HepG2 (cell line): Measurements from ENCODE around the gene CYSRT1. TPM values are rescaled to one million over a fixed set of nuclear protein-coding genes. Genes with fewer than 3 reads are reported as not detected.
A peak's percentile ranks its signal among the peaks of the same experiment; 100 is the strongest.

Source experiments
- ATAC-seq: fragments of 200-7000 bp; cut with Tn5 transposase; 3 replicates; pipeline ENCODE4 v1.9.1; 2020; ENCODE audit warnings: mild to moderate bottlenecking, moderate library complexity
- BruUV-seq: library from RNA; stranded (reverse); fragments of 400-500 nt; replicated peaks from 2 replicates; lab custom pipeline; 2021; lab: Mats Ljungman, UMichigan
- CTCF ChIA-PET: fragments of 300-600 bp; formaldehyde crosslinking; extraction: SDS; loops from one replicate; lab custom pipeline; 2021; ENCODE audit warnings: low total read pairs, inconsistent platforms, low intra/inter-chr PET ratio; lab: Yijun Ruan, JAX
- POLR2A ChIA-PET: fragments of 350-600 bp; sonication (Branson Sonifier 250); formaldehyde crosslinking; loops from one replicate; lab custom pipeline; 2020; ENCODE audit warnings: antibody characterized with exemption, inconsistent platforms; lab: Yijun Ruan, JAX
- DNase-seq: peaks from one replicate; pipeline ENCODE4 v3.0.0-alpha.2; 2015; ENCODE audit warnings: low spot score
- FAIRE-seq: peaks from 3 replicates; lab custom pipeline; 2011; peaks lifted over from hg19 to GRCh38; lab: Jason Lieb, UNC
- H2AFZ ChIP-seq: one replicate; pipeline ENCODE4 v1.6.1; 2011; ENCODE audit warnings: low read length, inconsistent platforms
- H3K27ac ChIP-seq: fragments of 300-600 bp; 3 replicates; pipeline ENCODE4 v1.8.0; 2011; ENCODE audit warnings: mixed run types, mild to moderate bottlenecking, mixed read lengths, low read length, inconsistent platforms; ENCODE audit not compliant: insufficient read depth; ENCODE audit errors: extremely low read length
- H3K27me3 ChIP-seq, 2 experiments: fragments of 200-600 bp in 1 of 2; 2 replicates in 1 of 2; 3 replicates in 1 of 2; pipeline versions ENCODE4 v1.6.0 to v1.8.0; 2011; ENCODE audit warnings: low read length in 2 of 2, mild to moderate bottlenecking in 2 of 2, moderate library complexity in 2 of 2, inconsistent platforms in 1 of 2; ENCODE audit not compliant: insufficient read depth in 2 of 2, control insufficient read depth in 1 of 2
- H3K36me3 ChIP-seq, 2 experiments: fragments of 200-600 bp in 1 of 2; replicated peaks in 1 of 2; 2 replicates in 1 of 2; 3 replicates in 1 of 2; pipeline versions ENCODE4 v1.5.1 to v1.8.0; 2011; ENCODE audit warnings: low read length in 2 of 2, inconsistent platforms in 1 of 2; ENCODE audit not compliant: insufficient read depth in 2 of 2, control insufficient read depth in 1 of 2
- H3K4me1 ChIP-seq: 2 replicates; pipeline ENCODE4 v1.5.1; 2012; ENCODE audit warnings: low read length, inconsistent platforms; ENCODE audit not compliant: insufficient read depth
- H3K4me2 ChIP-seq: 2 replicates; pipeline ENCODE4 v1.6.0; 2011; ENCODE audit warnings: low read depth, low read length, inconsistent platforms
- H3K4me3 ChIP-seq, 3 experiments: fragments of 200-600 bp in 1 of 3; sonication (generic), shearing (Covaris generic) in 1 of 3; replicated peaks in 1 of 3; 2 replicates each; pipeline ENCODE4 v1.5.1; 2011 to 2016; ENCODE audit warnings: low read length in 3 of 3, inconsistent platforms in 2 of 3, low read depth in 2 of 3, mild to moderate bottlenecking in 2 of 3, control low read depth in 1 of 3, mixed read lengths in 1 of 3; ENCODE audit not compliant: insufficient read depth in 1 of 3
- H3K79me2 ChIP-seq: one replicate; pipeline ENCODE4 v1.6.1; 2011; ENCODE audit warnings: low read length, inconsistent platforms; ENCODE audit not compliant: insufficient read depth
- H3K9ac ChIP-seq: 2 replicates; pipeline ENCODE4 v1.6.0; 2011; ENCODE audit warnings: mild to moderate bottlenecking, low read depth, low read length, inconsistent platforms; ENCODE audit not compliant: insufficient read depth
- H3K9me3 ChIP-seq: 2 replicates; pipeline ENCODE4 v1.5.1; 2012; ENCODE audit warnings: mild to moderate bottlenecking, low read length
- H4K20me1 ChIP-seq: 2 replicates; pipeline ENCODE4 v1.6.0; 2011; ENCODE audit warnings: inconsistent platforms, mild to moderate bottlenecking, low read length, moderate library complexity; ENCODE audit not compliant: insufficient read depth
- ASH2L ChIP-seq: fragments of 300-600, 200-600 bp; sonication (generic); IDR thresholded peaks from 2 replicates; pipeline ENCODE4 v1.7.0; 2017; ENCODE audit warnings: low read depth, mild to moderate bottlenecking, moderate library complexity, mixed read lengths, low read length; ENCODE audit not compliant: insufficient read length
- EEA1 ChIP-seq: sonication (generic); formaldehyde crosslinking; IDR thresholded peaks from 2 replicates; pipeline ENCODE4 v1.5.1; 2020; ENCODE audit warnings: mild to moderate bottlenecking, missing genetic modification reagents, borderline replicate concordance
- ERF ChIP-seq: IDR thresholded peaks from 2 replicates; pipeline ENCODE4 v1.6.1; 2018; ENCODE audit warnings: missing biosample characterization, missing genetic modification reagents
- FOXA3 ChIP-seq: IDR thresholded peaks from 2 replicates; pipeline ENCODE4 v1.6.1; 2016; ENCODE audit warnings: missing genetic modification reagents, missing compliant biosample characterization
- GATAD1 ChIP-seq: IDR thresholded peaks from 2 replicates; pipeline ENCODE4 v1.6.1; 2016; ENCODE audit warnings: missing genetic modification reagents, missing compliant biosample characterization
- GLI4 ChIP-seq: sonication (generic); formaldehyde crosslinking; IDR thresholded peaks from 2 replicates; pipeline ENCODE4 v1.5.1; 2020; ENCODE audit warnings: missing genetic modification reagents, mild to moderate bottlenecking, moderate library complexity, borderline replicate concordance
- GLMP ChIP-seq: sonication (generic); formaldehyde crosslinking; IDR thresholded peaks from 2 replicates; pipeline ENCODE4 v1.9.0; 2021; ENCODE audit warnings: missing genetic modification reagents, mild to moderate bottlenecking, borderline replicate concordance
- HMGA1 ChIP-seq: sonication (generic); formaldehyde crosslinking; conservative IDR thresholded peaks from 2 replicates; pipeline ENCODE4 v1.4.0; 2020; ENCODE audit warnings: missing genetic modification reagents
- HNRNPK ChIP-seq: fragments of 200-400 bp; formaldehyde crosslinking; IDR thresholded peaks from 2 replicates; pipeline ENCODE4 v1.6.1; 2018; ENCODE audit warnings: low read length, low read depth, moderate library complexity, mild to moderate bottlenecking; ENCODE audit not compliant: poor library complexity, severe bottlenecking
- MIXL1 ChIP-seq: IDR thresholded peaks from 2 replicates; pipeline ENCODE4 v1.6.1; 2016
- NFIC ChIP-seq: IDR thresholded peaks from 2 replicates; pipeline ENCODE4 v1.6.1; 2012; ENCODE audit warnings: mild to moderate bottlenecking, low read length, inconsistent platforms
- NR1H2 ChIP-seq: sonication (generic); formaldehyde crosslinking; IDR thresholded peaks from 2 replicates; pipeline ENCODE4 v1.8.1; 2022; ENCODE audit warnings: low read depth, missing genetic modification reagents, borderline replicate concordance
- NR2F1 ChIP-seq, 2 experiments: fragments of 450-650 bp in 1 of 2; formaldehyde crosslinking in 1 of 2; IDR thresholded peaks; 2 replicates each; pipeline versions ENCODE4 v1.5.0 to v1.6.1; 2016 to 2020; ENCODE audit warnings: mild to moderate bottlenecking in 1 of 2, missing compliant biosample characterization in 1 of 2, missing genetic modification reagents in 1 of 2, moderate library complexity in 1 of 2
- RXRA ChIP-seq: sonication (generic); formaldehyde crosslinking; IDR thresholded peaks from 2 replicates; pipeline ENCODE4 v1.5.1; 2020; ENCODE audit warnings: missing genetic modification reagents
- SNAI1 ChIP-seq: sonication (generic); formaldehyde crosslinking; IDR thresholded peaks from 2 replicates; pipeline ENCODE4 v1.5.0; 2020; ENCODE audit warnings: mild to moderate bottlenecking, missing genetic modification reagents, borderline replicate concordance
- SP5 ChIP-seq: IDR thresholded peaks from 2 replicates; pipeline ENCODE4 v1.6.1; 2016; ENCODE audit warnings: low read depth, borderline replicate concordance
- TEAD3 ChIP-seq: optimal IDR thresholded peaks from 2 replicates; pipeline ENCODE3; 2016; ENCODE audit warnings: borderline replicate concordance
- ZKSCAN8 ChIP-seq: IDR thresholded peaks from 2 replicates; pipeline ENCODE4 v1.6.1; 2016; ENCODE audit warnings: borderline replicate concordance, missing genetic modification reagents, missing compliant biosample characterization
- ZNF160 ChIP-seq: sonication (generic); formaldehyde crosslinking; IDR thresholded peaks from 2 replicates; pipeline ENCODE4 v1.8.0; 2022; ENCODE audit warnings: mild to moderate bottlenecking, inconsistent platforms, missing genetic modification reagents
- ZNF547 ChIP-seq: sonication (generic); formaldehyde crosslinking; IDR thresholded peaks from 2 replicates; pipeline ENCODE4 v1.5.1; 2020; ENCODE audit warnings: mild to moderate bottlenecking, missing genetic modification reagents
- ZNF558 ChIP-seq: sonication (generic); formaldehyde crosslinking; IDR thresholded peaks from 2 replicates; pipeline ENCODE4 v1.9.0; 2022; ENCODE audit warnings: mild to moderate bottlenecking, missing genetic modification reagents, borderline replicate concordance
- ZNF577 ChIP-seq: sonication (generic); formaldehyde crosslinking; IDR thresholded peaks from 2 replicates; pipeline ENCODE4 v1.4.0; 2020; ENCODE audit warnings: mild to moderate bottlenecking, low read depth, missing genetic modification reagents, borderline replicate concordance
- ZNF614 ChIP-seq: IDR thresholded peaks from 2 replicates; pipeline ENCODE4 v1.6.1; 2018; ENCODE audit warnings: missing biosample characterization, missing genetic modification reagents, inconsistent platforms, borderline replicate concordance
- ZNF619 ChIP-seq: sonication (generic); formaldehyde crosslinking; IDR thresholded peaks from 2 replicates; pipeline ENCODE4 v1.4.0; 2020; ENCODE audit warnings: mild to moderate bottlenecking, missing genetic modification reagents
- ZNF777 ChIP-seq: sonication (generic); formaldehyde crosslinking; IDR thresholded peaks from 2 replicates; pipeline ENCODE4 v1.4.0; 2020; ENCODE audit warnings: missing genetic modification reagents
- WGBS: methylation state at CpG from one replicate; pipeline ENCODE4 v1.1.6; 2017; ENCODE audit warnings: low lambda C conversion rate; 5-methylcytosine and 5-hydroxymethylcytosine counted together
- in situ Hi-C: cut with HindIII; loops from 2 replicates; pipeline ENCODE4 v1.10.0; 2017; ENCODE audit warnings: low pct_unique_long_range_greater_than_20kb; ENCODE audit not compliant: extremely low pct_ligation_motif_present
- intact Hi-C: fragments of 100-400 bp; cut with micrococcal nuclease; formaldehyde crosslinking; loops from one replicate; pipeline ENCODE4 v1.10.0; 2022; ENCODE audit not compliant: unreplicated experiment
- polyA plus RNA-seq, 8 experiments: library from polyadenylated mRNA; depleted of rRNA in 3 of 8; stranded (reverse) in 7 of 8; unstranded in 1 of 8; fragments of >200 nt; fragmentation: Illumina TruSeq in 4 of 8; extraction: Trizol in 4 of 8; gene quantifications; 2 replicates each; pipeline versions ENCODE4 v1.2.1 to v1.2.3, GENCODE V29; 2011 to 2016; ENCODE audit warnings: low read depth in 4 of 8, missing spikeins in 1 of 8, mixed read lengths in 1 of 8; ENCODE audit not compliant: insufficient read depth in 1 of 8
- total RNA-seq, 5 experiments: library from RNA; depleted of rRNA; stranded (reverse); fragments of >200 nt; fragmentation: Illumina TruSeq; extraction: Trizol; gene quantifications; 2 replicates each; pipeline ENCODE4 v1.2.3, GENCODE V29; 2016; ENCODE audit warnings: low read depth in 1 of 5

Gene CYSRT1
- total and polyA plus RNA-seq, 2 of the 13 experiments (the other 11 are each of a cell fraction or from before 2014, with no cell fraction given), result 1.5 to 2.1 TPM

GRCh38 chr9:137242269-137243203, 17.6 kb downstream of the CYSRT1 start:
- peak overlapping the region; percentile 89 to 94 (median 94) for H3K4me3 ChIP-seq
- BruUV-seq, result TSS peak; percentile 75
- DNase-seq (no peak), FAIRE-seq (no peak), ATAC-seq (no peak)
- peaks cover 64% of the 10 kb centered on the region for H3K4me1 ChIP-seq
- peaks cover 2 to 4% of the 10 kb centered on the region in 2 experiments; a peak in 2 of 5 replicates for H3K27me3 ChIP-seq
- ChIA-PET CTCF (no interaction called here), POLR2A (interaction anchor here (0.6 to 7.7 kb wide), 22 partner anchors 9 to 213 kb away, joined by 3 to 317 read pairs (median 5); partner anchors contain the start of genes MAN1B1, NELFB, RNF208 and RNF224)
- peak overlapping the region; percentile 99 for H3K4me2 ChIP-seq
- H2AFZ ChIP-seq, result no peak overlapping the region
- 79% methylated on average over 18 of the region's 36 CpGs for WGBS
- H4K20me1 ChIP-seq, result peaks cover 27% of the 10 kb centered on the region
- intact Hi-C loops (no loop called here), in situ Hi-C loops (no loop called here)
- peaks cover 33% of the 10 kb centered on the region for H3K79me2 ChIP-seq
- no peaks in the 10 kb centered on the region for H3K9me3 ChIP-seq
- peak overlapping the region; percentile 91 for H3K27ac ChIP-seq
- peaks cover 4 to 19% of the 10 kb centered on the region in 2 experiments; a peak in 4 of 5 replicates for H3K36me3 ChIP-seq
- H3K9ac ChIP-seq, result peak overlapping the region; percentile 92
- TF ChIP-seq GLMP, result no peak
- TF ChIP-seq GLI4, result no peak
- TF ChIP-seq ZNF614 (CRISPR knock-in tag), result no peak
- no peak for TF ChIP-seq GATAD1 (CRISPR knock-in tag)
- TF ChIP-seq ASH2L, result peak; percentile 9
- TF ChIP-seq NR2F1 (CRISPR knock-in tag; IDR thresholded peaks at IDR 0.05), result no peak
- no peak for TF ChIP-seq MIXL1 (CRISPR knock-in tag)
- no peak for TF ChIP-seq ZNF577 (CRISPR knock-in tag)
- TF ChIP-seq ZNF160 (CRISPR knock-in tag), result peak; percentile 5; the same call in 1 of the 2 replicates
- TF ChIP-seq ZNF547, result 0 out of 2 replicates have a peak, but pooled peaks have one; percentile 8
- TF ChIP-seq NFIC, result no peak
- 0 out of 2 replicates have a peak, but pooled peaks have one; percentile 15 for TF ChIP-seq NR1H2 (CRISPR knock-in tag)
- no peak for TF ChIP-seq TEAD3 (CRISPR knock-in tag)
- no peak for TF ChIP-seq HNRNPK
- TF ChIP-seq ZNF558, result no peak
- 0 out of 2 replicates have a peak, but pooled peaks have one; percentile 1 for TF ChIP-seq ZNF777 (CRISPR knock-in tag)
- no peak for TF ChIP-seq HMGA1
- no peak for TF ChIP-seq ZKSCAN8 (CRISPR knock-in tag)
- no peak for TF ChIP-seq ZNF619
- peak; percentile 8; the same call in 1 of the 2 replicates for TF ChIP-seq RXRA (CRISPR knock-in tag)
- TF ChIP-seq EEA1 (CRISPR knock-in tag), result no peak
- no peak for TF ChIP-seq SNAI1
- TF ChIP-seq FOXA3, result peak; percentile 3; the same call in 1 of the 2 replicates
- TF ChIP-seq ERF (CRISPR knock-in tag), result no peak
- no peak for TF ChIP-seq SP5 (CRISPR knock-in tag)
